HG03521 (cell line): ENCODE data around the gene PXYLP1.

ENCODE experiments used
- ATAC-seq: cut with Tn5 transposase; IDR thresholded peaks from one replicate; pipeline ENCODE4 v1.9.1; 2021; ENCODE audit warnings: mild to moderate bottlenecking, moderate library complexity; ENCODE audit not compliant: unreplicated experiment

Gene PXYLP1

DNA sequence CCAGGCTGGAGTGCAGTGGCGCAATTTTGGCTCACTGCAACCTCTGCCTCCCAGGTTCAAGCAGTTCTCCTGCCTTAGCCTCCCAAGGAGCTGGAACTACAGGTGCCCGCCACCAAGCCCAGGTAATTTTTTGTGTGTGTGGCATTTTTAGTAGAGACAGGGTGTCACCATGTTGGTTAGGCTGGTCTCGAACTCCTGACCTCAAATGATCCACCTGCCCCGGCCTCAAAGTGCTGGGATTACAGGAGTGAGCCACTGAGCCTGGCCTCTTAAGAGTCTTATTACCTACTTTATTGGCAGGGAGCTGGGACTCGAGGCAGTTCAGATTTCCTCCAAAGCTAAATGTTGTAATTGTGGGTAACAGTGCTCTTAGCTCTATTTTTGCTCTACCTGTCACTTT, 16.4 kb downstream of the PXYLP1 start:
- ATAC-seq, result no peak

DNA sequence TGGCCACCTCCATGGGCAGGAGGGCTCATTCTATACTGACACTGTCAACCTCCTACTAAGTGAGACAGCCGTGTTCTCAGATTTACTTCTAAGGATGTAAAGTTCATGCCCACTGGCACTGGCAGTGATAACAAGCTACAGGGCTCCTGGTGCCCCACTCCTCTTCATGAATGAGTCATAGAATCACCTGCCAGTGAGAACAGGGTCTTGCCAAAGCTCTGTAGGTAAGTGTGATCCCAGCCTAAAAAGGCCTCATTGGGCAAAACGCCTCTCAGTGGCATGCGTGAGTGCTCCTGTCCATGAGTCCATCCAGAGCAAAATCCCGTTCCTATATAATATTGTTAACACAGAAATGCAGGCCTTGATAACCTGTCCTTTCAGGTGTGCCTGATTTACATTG, 17.4 kb downstream of the PXYLP1 start:
- ATAC-seq, result no peak

DNA sequence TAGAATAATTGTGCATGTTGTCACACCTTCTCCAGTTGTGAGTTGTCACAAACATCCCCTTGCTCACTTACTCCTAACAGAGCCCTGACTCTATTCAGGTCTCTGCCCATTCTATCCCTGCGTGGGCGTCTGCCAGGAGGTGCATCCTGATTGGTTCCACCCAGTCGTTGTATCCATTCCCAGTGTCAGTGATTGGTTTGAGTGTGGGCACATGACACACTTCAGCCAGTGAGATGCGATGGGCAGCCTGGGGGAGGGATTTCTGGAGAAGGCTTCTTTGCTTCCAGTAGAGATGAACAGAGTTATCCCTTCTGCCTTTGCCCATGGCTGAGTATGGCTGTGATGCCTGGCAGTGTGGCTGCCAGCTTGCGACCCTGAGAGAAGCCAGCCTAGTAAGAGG, 18.7 kb downstream of the PXYLP1 start:
- ATAC-seq, result no peak

DNA sequence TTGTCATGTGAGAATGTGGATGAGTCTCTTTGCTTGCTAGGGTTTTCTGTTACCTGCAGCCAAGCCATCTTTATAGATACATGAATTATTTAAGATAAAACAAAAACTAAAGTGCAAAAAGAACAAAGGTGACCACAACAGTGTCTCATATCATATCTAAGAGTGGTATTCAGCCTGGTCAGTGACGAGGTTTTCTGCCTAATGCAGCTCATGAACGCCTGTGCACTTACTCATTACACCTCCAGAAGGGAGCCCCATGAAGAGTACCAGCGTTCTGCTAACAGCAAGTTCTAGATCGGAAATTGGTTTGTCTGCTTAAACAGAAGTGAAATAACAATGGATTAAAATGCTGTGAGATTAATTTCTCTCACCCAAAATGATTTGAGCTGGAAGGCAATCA, 19.2 kb downstream of the PXYLP1 start:
- no peak for ATAC-seq

DNA sequence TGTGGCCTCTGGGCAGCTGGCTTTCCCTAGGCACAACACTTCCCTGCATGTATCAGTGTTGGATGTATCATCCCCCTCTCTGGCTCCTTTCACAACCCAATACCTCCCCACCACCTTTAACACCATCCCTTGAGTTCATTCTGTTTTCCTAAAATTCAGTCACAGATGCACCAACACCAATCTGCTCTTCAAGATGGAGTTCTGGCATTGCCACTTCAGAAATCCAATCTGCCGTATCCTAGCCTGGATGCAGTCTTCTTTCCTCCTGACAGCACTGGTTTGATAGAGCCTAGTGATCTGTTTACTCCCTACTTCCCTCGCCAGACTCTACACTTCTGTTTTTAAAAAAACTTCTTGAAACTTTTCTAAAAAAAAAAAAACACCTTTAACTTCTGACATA, 21.7 kb downstream of the PXYLP1 start:
- no peak for ATAC-seq

DNA sequence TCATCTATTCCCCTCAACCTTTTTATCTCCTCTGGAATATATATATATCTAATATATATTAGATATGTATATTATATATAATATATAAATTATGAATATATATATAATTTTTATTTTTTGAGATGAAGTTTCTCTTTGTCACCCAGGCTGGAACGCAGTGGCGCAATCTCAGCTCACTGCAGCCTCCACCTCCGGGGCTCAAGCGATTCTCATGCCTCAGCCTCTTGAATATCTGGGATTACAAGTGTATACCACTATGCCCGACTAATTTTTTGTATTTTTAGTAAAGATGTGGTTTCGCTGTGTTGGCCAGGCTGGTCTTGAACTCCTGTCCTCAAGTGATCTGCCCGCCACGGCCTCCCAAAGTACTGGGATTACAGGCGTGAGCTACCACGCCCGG, 22.2 kb downstream of the PXYLP1 start:
- ATAC-seq, result no peak

DNA sequence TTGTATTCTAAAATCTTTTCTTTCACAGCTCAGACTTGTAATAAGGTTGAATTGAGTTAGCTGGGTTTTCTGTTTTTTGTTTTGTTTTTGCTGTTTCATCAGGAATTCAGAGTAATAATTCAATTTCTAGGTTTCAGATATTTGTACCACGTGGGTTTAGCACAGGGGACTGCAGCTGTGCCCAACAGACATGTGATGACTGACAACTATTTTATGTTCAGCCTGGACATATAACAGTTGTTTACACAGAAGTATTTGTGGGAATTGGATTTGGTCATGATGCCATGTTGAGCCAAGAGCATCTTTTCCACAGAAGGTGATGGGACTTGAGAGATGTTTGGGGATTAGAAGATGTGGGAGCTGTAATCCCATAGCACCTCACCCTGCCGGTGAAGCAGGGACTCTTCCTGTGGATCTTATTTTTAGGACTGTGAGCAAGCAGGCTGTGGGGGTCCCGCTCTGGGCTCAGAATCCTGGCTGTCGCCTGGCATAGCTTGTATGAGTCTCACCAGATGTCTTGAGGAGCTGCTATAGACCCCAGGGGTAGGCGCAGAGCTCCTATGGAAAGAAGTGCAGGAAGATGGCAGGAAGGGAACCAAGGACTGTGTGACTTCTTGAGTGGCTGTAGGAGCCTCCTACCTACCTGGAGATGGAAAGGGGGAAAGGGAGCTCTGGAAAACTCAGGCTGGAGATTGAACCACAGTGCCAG, 23.7 kb downstream of the PXYLP1 start:
- no peak for ATAC-seq

DNA sequence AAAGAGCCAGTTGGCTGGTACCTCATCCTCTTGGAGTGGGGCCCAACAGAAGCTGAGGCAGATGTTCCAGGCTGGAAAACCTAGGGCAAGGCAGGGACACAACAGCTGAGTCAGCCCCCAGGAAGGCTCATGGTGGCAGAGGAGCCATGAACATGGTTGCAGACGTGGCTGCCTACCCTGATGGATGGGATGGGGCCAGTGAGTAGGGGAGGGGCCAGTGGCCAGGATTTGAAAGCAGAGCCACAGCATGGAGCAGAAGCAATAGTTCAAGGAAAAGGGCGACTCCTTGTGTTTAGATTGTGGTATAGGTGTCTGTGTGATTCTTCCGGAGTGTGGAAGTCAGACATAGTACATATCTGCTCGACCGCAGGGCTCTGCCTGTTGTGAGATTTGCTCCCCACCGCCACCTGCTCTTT, 24.2 kb downstream of the PXYLP1 start:
- no peak for ATAC-seq

DNA sequence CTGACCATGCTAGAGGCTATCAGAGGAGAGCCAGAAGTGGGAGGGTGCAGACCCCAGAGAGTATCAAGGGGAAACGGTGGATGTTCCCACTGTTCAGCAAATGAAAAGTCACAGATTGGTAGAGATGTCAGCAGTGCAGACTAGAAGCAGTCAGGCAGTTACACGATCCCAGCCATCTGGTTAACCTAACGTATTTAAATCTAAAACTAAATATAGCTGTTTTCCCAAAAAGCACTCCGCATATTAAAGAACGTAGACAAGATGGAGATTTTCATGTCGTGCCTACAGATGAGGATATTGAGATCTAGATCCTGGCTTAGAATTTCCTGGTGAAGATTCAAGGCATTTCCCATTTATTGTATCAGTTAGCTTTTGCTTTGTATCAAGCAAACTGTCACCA, 25.2 kb downstream of the PXYLP1 start:
- ATAC-seq, result no peak

DNA sequence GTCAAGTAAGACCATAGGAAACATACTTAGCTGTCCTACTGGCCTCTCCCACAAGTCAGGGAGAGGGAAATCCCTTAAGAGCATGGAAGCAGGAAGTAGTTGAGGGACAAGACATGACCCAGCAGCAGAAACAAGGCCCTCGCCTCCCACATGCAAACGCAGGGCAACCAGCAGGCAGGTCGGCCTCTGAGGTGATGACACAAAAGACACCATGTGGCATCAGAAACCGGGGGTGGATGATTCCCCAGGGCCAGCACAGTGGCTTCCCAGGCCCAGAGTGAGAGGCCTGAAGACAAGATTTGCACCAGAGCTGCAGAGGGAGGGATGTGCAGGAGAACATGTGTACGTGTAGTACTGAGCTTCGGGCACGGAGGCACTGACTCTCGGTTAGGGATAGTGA, 26.3 kb downstream of the PXYLP1 start:
- no peak for ATAC-seq

DNA sequence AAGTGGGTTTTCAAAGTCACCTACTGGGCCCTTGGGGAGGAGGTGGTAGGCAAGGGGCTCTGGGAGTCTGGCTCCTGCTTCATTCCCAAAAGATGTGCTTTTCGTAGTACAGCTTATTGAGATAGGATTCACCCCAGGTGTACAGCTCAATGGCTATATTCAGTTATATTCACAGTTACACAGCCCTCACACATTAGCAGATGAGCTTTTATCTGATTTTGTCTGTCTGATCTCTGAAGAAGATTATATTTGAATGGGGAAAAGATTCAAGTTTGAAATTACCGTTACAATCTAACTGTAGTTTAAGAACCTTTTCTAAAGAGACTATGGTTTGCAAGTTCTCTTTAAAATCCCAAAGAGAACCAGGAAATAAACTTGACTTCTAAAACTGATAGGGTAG, 27.3 kb downstream of the PXYLP1 start:
- ATAC-seq, result no peak

DNA sequence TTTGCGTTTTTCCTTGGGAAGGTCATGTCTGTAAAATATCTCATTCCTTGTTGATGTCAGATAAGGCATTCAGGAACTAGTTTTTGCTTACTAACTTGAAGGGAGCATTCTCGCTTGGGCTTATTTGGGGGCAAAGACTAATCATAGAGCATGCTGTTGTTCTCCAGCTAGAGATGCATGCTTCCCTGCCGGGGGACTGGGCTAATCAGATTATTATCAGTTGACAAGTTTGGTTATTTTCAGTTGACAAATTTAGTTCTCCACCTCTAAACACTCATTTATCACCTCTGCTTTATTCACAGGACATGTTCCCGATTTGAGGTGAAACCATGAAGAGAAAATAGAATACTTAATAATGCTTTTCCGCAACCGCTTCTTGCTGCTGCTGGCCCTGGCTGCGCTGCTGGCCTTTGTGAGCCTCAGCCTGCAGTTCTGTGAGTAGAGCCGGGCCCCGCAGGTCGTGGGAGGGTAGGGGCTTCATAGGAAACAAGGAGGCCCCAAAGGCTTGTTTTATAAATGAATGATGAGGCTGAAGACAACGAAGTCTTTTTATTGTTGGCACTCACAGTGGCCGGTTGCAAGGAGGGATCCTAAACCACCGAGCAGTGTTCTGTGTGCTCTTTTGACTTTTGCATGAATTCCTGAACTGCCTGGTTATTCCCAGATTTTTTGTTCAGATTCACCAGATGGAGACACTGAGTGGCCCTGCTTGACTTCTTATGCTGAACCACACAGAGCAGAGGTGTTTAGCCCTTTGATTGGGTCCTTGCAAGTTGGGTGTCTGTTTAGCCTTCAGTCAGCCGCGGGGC, 28.4 kb downstream of the PXYLP1 start:
- ATAC-seq, result no peak

DNA sequence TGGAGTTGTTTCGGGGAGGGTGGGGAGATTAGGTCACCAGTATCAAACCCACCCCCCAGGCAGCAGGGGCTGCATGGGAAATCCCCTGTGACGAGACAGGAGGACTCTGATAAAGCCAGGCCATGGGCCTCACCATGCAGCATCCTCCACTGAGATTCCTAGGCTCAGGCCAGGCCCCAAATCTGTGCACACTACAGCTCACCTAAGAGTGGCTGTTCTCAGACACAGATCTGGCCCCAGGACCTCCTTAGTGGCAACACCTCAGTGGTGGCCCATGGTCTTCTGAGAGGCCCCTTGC, 29.0 kb downstream of the PXYLP1 start:
- ATAC-seq, result no peak

DNA sequence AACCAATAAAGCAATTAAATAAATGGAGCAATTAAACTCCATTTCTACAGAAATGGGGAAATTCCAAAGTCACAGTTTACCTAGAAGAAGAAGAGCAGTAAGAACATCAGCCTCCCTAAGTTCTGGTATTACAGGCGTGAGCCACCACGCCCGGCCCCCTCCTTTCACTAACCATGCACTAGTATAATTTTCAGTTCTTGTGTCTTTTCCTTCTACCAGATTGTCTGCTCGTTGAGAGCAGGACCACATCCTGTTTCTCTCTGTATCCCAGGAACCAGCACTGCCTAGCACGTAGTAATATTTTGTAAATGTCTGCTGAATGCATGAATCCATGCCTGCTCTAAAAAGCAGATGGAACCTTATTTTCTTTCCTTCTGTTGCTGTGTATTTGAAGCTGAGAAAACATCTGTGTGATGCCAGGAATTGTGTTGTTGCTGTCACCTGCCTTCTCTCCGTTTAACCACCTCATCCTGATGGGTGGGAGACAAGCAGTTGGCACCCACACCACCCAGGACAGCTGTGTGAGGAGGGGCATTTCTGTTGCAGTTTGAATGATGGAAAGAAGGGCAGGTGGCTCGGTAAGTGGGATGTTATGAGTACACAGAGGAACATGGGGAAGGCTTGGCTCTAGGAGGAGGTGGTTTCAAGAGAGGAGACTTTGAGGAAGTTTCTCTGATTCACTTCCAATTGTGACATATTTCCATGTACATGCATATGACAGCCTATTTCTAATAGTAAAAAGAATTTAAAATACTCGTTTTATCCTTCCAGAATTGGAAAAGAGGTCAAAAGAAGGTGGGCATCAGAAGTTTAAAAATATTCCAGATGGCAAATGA, 30.1 kb downstream of the PXYLP1 start:
- ATAC-seq, result no peak

DNA sequence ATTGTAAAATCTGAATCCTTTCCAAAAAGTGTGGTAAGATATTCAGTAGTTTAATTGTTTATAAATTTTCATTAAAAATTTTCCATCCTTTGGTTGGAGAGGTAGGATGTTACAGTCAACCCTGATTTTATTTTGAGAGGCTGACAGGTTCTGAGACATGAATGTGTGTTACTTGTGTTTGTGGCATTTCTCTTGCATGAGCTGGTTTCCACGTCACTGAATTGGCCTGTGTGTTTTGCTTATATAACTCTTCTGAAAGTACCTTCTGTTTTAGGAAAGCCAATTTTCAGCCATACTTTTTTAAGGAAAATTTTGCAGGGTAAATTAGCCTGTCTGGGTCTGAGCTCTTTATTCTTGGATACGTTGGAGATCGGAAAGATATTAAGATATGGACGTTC, 30.7 kb downstream of the PXYLP1 start:
- ATAC-seq, result no peak

DNA sequence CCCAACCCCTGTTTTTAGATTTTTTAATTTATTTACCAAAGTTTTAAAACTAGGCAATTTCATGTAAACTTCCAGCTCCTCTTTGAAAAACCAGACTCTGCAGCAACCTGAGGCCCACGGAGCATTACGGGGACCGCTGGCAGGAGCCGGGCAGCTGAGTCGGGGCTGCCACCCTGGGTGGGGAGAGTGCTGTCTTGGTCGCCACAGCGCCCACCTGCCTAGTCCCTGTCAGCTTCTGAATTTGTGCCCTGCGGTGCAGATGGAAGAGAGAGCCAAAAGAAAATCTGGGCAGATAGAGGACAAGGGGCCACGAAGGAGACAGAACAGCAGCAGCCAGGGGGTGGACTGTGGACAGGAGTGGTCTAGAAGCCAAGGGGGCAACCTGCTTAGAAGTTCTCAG, 34.6 kb downstream of the PXYLP1 start:
- no peak for ATAC-seq

DNA sequence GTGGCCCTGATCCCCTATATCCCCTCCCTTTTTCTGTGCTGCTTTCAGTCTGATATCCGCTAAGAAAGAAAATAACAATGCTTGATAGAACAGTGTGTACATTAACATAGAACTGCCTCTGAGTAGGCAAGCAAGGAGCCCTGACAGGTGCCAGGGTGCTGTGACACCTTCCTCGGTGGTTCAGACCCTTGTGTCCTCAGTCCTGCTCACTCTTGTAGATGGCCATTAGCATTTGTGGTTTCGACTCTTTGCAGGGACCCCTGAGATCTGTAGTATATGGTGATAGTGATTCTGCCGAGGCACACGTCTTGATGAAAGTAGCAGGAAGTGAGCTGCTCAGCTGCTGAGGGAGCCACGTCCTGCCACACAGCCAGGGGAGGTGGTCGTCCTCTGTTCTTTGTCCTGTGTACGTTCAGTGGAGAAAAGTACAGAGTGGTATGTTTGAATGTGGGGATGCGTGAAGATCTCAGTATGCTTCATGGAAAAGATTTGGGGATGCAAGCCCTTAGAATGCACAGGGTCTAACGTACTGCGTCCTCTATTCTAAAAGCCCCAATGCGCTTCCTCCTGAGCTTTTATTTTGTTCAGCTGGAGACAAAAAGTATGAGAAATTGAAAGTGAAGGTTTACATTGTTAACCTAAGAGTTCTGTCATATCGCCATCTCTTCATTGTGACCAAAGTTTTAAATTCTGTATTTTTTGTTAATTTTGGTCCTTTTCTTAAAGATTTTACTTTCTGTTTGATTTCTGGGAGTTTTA, 35.4 kb downstream of the PXYLP1 start:
- ATAC-seq, result no peak

DNA sequence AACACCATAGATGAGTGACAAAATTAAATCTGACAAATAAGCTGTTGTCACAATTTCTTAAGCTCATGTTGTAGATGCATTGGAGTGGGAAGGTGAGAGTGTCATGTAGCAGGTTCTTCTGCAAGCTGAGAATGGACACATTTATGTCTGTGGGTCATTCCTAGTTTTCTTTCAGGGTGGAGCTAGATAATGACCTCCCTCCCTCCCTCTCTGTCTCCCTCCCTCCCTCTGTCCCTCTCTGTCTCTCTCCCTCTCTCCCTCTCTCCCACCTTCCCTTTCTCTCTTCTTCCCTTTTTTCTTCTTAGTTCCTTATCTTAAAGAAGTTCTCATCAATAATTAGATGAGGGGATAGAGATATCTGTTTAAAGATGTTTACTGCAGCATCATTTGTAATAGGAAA, 36.0 kb downstream of the PXYLP1 start:
- no peak for ATAC-seq

DNA sequence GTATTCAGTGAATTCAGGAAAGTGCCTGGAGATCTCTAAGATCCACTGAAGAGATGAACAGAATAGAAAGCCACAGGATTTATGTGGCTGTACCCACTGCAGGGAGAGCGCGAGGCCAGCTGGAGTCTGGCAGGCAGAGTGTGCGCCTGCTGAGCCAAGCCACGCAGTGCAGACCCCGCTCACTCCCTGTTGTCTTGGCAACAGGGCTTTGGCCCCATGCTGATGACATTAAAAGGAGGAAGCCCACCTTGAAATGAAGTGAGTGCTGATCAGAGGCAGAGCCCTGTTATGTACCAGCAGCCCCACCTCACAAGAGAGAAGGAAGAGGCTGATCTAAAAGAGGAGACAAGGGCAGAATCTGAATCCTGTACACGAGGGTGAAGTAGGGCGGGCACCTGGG, 36.7 kb downstream of the PXYLP1 start:
- no peak for ATAC-seq

DNA sequence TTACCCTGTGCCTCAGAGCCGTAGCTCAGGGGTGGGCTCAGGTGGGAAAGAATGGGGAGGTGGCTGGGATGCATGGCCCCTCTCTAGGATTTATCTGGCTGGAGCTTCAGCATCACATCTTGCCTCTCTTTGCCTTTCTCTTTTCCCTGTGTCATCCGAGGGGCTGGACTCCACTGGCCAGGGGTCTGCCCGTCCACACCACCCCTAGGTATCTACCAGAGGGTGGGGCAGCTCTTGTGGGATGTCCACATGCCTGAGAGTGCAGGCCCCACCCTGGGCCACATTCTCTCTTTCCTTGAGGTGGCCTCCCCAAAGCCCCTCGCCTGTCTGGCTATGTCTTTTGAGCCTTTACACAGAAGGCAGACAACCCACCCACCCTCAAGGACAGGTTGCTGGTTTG, 37.2 kb downstream of the PXYLP1 start:
- ATAC-seq, result no peak

DNA sequence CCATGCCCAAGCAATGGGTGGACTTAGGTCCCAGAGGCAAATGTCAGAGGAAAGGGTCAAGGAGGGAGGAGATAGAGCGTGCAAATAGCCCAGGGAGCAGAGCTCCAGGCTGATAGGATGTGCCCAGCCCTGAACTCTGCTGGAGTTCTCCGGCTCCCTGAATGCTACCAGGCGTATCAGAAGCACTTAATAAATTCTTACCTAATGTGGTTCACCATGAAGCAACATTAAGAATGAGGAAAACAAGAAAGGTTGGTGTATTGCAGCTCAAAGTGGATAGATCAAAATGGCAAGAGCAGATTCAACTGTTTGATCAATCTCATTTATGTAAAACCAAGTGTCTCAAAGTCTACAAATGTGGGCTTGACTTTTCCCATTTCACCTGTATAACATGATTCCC, 38.3 kb downstream of the PXYLP1 start:
- ATAC-seq, result no peak
